GM23248 (cell line): ENCODE results near the gene RC3H2. TPM values are rescaled to one million over a fixed set of nuclear protein-coding genes. Genes with fewer than 3 reads are reported as not detected.

Source experiments
- DNase-seq: peaks from one replicate; pipeline ENCODE4 v3.0.0-alpha.2; 2015
- H2AFZ ChIP-seq: fragments of 200-600 bp; sonication (generic); 2 replicates; pipeline ENCODE4 v1.6.1; 2016; ENCODE audit warnings: antibody characterized with exemption
- H3F3A ChIP-seq: fragments of 200-600 bp; sonication (generic); 2 replicates; pipeline ENCODE4 v1.6.1; 2016; ENCODE audit warnings: mild to moderate bottlenecking, antibody characterized with exemption, mixed run types; ENCODE audit not compliant: insufficient read depth
- H3K27ac ChIP-seq: fragments of 200-600 bp; sonication (generic); 2 replicates; pipeline ENCODE4 v1.5.1; 2016; ENCODE audit warnings: mild to moderate bottlenecking
- H3K27me3 ChIP-seq: fragments of 200-600 bp; sonication (generic); replicated peaks from 2 replicates; pipeline ENCODE4 v1.6.1; 2016; ENCODE audit warnings: mild to moderate bottlenecking; ENCODE audit not compliant: insufficient read depth
- H3K36me3 ChIP-seq: fragments of 200-600 bp; sonication (generic); 2 replicates; pipeline ENCODE4 v1.6.1; 2016; ENCODE audit warnings: low read depth, mild to moderate bottlenecking
- H3K4me1 ChIP-seq: fragments of 200-600 bp; sonication (generic); 2 replicates; pipeline ENCODE4 v1.6.1; 2016; ENCODE audit warnings: mild to moderate bottlenecking; ENCODE audit not compliant: insufficient read depth
- H3K4me2 ChIP-seq: fragments of 200-600 bp; sonication (generic); one replicate; pipeline ENCODE4 v1.6.1; 2016; ENCODE audit warnings: mild to moderate bottlenecking; ENCODE audit not compliant: unreplicated experiment
- H3K4me3 ChIP-seq: fragments of 200-600 bp; sonication (generic); 2 replicates; pipeline ENCODE4 v1.5.1; 2016; ENCODE audit warnings: mild to moderate bottlenecking
- H3K79me2 ChIP-seq: fragments of 200-600 bp; sonication (generic); 2 replicates; pipeline ENCODE4 v1.6.1; 2016; ENCODE audit warnings: mild to moderate bottlenecking; ENCODE audit not compliant: insufficient read depth
- H3K9ac ChIP-seq: fragments of 200-600 bp; sonication (generic); 2 replicates; pipeline ENCODE4 v1.6.1; 2016; ENCODE audit warnings: mild to moderate bottlenecking
- H3K9me2 ChIP-seq: fragments of 200-600 bp; sonication (generic); 2 replicates; pipeline ENCODE4 v1.6.1; 2016; ENCODE audit warnings: mixed run types, mild to moderate bottlenecking, moderate library complexity; ENCODE audit not compliant: insufficient read depth
- H3K9me3 ChIP-seq: fragments of 200-600 bp; sonication (generic); one replicate; pipeline ENCODE4 v1.6.1; 2017; ENCODE audit warnings: low read depth
- H4K20me1 ChIP-seq: fragments of 200-600 bp; sonication (generic); 2 replicates; pipeline ENCODE4 v1.6.0; 2016; ENCODE audit not compliant: insufficient read depth
- EZH2 ChIP-seq: fragments of 200-600 bp; sonication (generic); IDR thresholded peaks from 2 replicates; pipeline ENCODE4 v1.6.1; 2018; ENCODE audit warnings: antibody characterized with exemption, mild to moderate bottlenecking; ENCODE audit not compliant: insufficient read depth, poor library complexity, severe bottlenecking
- EZH2phosphoT487 ChIP-seq: fragments of 200-600 bp; sonication (generic); IDR thresholded peaks from 2 replicates; pipeline ENCODE4 v1.6.1; 2018; ENCODE audit warnings: antibody characterized with exemption, moderate library complexity, mild to moderate bottlenecking, low read depth; ENCODE audit not compliant: insufficient read depth
- WGBS, 2 experiments: methylation state at CpG; one replicate each; pipeline ENCODE4 v1.1.6; 2015 to 2017; ENCODE audit warnings: low lambda C conversion rate in 2 of 2, low coverage in 1 of 2; ENCODE audit errors: missing lambda C conversion rate in 2 of 2; 5-methylcytosine and 5-hydroxymethylcytosine counted together
- in situ Hi-C: fragments of 300-500 bp; cut with MboI; formaldehyde crosslinking; loops from 2 replicates; pipeline ENCODE4 v1.15.0; 2020
- polyA plus RNA-seq: library from polyadenylated mRNA; unstranded; fragments of >200 nt; fragmentation: Nextera tagmentation; extraction: Ambion mirVana; gene quantifications from 2 replicates; pipeline ENCODE4 v1.2.1, GENCODE V29; 2016
- small RNA-seq: library from RNA; depleted of rRNA; stranded (forward); fragments of <200 nt; gene quantifications from one replicate; pipeline ENCODE3, GENCODE V24; 2014; ENCODE audit warnings: low read depth, low replicate concordance
- total RNA-seq: library from RNA; depleted of rRNA; stranded (reverse); fragments of >200 nt; shearing (Covaris generic); gene quantifications from 2 replicates; pipeline ENCODE4 v1.2.3, GENCODE V29; 2014; rRNA removed

RC3H2 gene
- total and polyA plus RNA-seq, 2 experiments from 2014 or later: 22.1 to 26.8 TPM

- no peak overlapping the region for H3K27ac ChIP-seq
- no peaks in the 10 kb centered on the region for H3K79me2 ChIP-seq
- peak; percentile 38 for DNase-seq
- 59 to 64% methylated on average over 6 of the region's 6 CpGs for WGBS, 2 experiments
- no peaks in the 10 kb centered on the region for H3K9me3 ChIP-seq
- TF ChIP-seq EZH2phosphoT487 (no peak), EZH2 (no peak)
- H3K9ac ChIP-seq: no peak overlapping the region
- H3K4me1 ChIP-seq: no peaks in the 10 kb centered on the region
- H3K4me2 ChIP-seq: no peak overlapping the region
- H3F3A ChIP-seq: no peaks in the 10 kb centered on the region
- no peaks in the 10 kb centered on the region for H3K36me3 ChIP-seq
- in situ Hi-C loops: loop anchor here (10.0 kb wide), 1 partner anchor 303 kb away; no protein-coding TSS in a partner anchor
- H2AFZ ChIP-seq: no peak overlapping the region
- no peaks in the 10 kb centered on the region for H3K9me2 ChIP-seq
- H4K20me1 ChIP-seq: no peaks in the 10 kb centered on the region
- no peaks in the 10 kb centered on the region for H3K27me3 ChIP-seq
- no peak overlapping the region for H3K4me3 ChIP-seq
These were observed 107.7 kb downstream of the RC3H2 start for GRCh38 chr9:122797316-122798063.

Small RNAs within 50 kb of the gene (small RNA-seq; reads per million reads assigned to genes)
- gene RNY1P15: not detected
- gene SNORD90: 155 reads per million, percentile 96 among the genes with 10 or more reads in this experiment

Other genes starting within 250 kb of the RC3H2 start
- gene OR1B1, start 247.7 kb downstream of the RC3H2 start, total RNA-seq: not detected in 2 replicates
- gene OR1B1, start 247.7 kb downstream of the RC3H2 start, polyA plus RNA-seq: not detected in 2 replicates
- gene OR1L1, start 243.6 kb downstream of the RC3H2 start, total RNA-seq: not detected in 2 replicates
- gene OR1L1, start 243.6 kb downstream of the RC3H2 start, polyA plus RNA-seq: not detected in 2 replicates
- gene OR1L3, start 230.2 kb downstream of the RC3H2 start, total RNA-seq: not detected in 2 replicates
- not detected in 2 replicates for gene OR1L3, start 230.2 kb downstream of the RC3H2 start, polyA plus RNA-seq
- gene OR1L4, start 181.4 kb downstream of the RC3H2 start, total RNA-seq: not detected in 2 replicates
- not detected in 2 replicates for gene OR1L4, start 181.4 kb downstream of the RC3H2 start, polyA plus RNA-seq
- not detected in 2 replicates for gene OR1L6, start 163.1 kb downstream of the RC3H2 start, total RNA-seq
- gene OR1L6, start 163.1 kb downstream of the RC3H2 start, polyA plus RNA-seq: not detected in 2 replicates
- gene OR5C1, start 116.4 kb downstream of the RC3H2 start, total RNA-seq: not detected in 2 replicates
- not detected in 2 replicates for gene OR5C1, start 116.4 kb downstream of the RC3H2 start, polyA plus RNA-seq
- gene OR1K1, start 105.2 kb downstream of the RC3H2 start, total RNA-seq: not detected in 2 replicates
- not detected in 2 replicates for gene OR1K1, start 105.2 kb downstream of the RC3H2 start, polyA plus RNA-seq
- 25.2 and 31.2 TPM in 2 replicates for gene PDCL, start 76.8 kb downstream of the RC3H2 start, total RNA-seq
- gene PDCL, start 76.8 kb downstream of the RC3H2 start, polyA plus RNA-seq: 18.9 and 20.6 TPM in 2 replicates
- 8.3 and 9.8 TPM in 2 replicates for gene ZBTB6, start 8.0 kb upstream of the RC3H2 start, total RNA-seq
- gene ZBTB6, start 8.0 kb upstream of the RC3H2 start, polyA plus RNA-seq: 4.4 and 4.5 TPM in 2 replicates
- gene ZBTB26, start 26.2 kb upstream of the RC3H2 start, total RNA-seq: 2.3 and 5.2 TPM in 2 replicates
- 1.8 and 2.0 TPM in 2 replicates for gene ZBTB26, start 26.2 kb upstream of the RC3H2 start, polyA plus RNA-seq
- 16.0 and 23.9 TPM in 2 replicates for gene RABGAP1, start 35.7 kb upstream of the RC3H2 start, total RNA-seq
- gene RABGAP1, start 35.7 kb upstream of the RC3H2 start, polyA plus RNA-seq: 6.7 and 8.0 TPM in 2 replicates
- 0.65 TPM in 1 of 2 replicates, not detected in the other for gene GPR21, start 128.3 kb upstream of the RC3H2 start, total RNA-seq
- gene GPR21, start 128.3 kb upstream of the RC3H2 start, polyA plus RNA-seq: not detected in 2 replicates